Naive thymus-derived CD4-positive, alpha-beta T cell (primary cell): ENCODE results near the gene AVPR1A. TPM values are rescaled to one million over a fixed set of nuclear protein-coding genes. Genes with fewer than 3 reads are reported as not detected.

Experiments used
- ATAC-seq: fragments of 150-1000 bp; cut with Tn5 transposase; 2 replicates; pipeline ENCODE4 v1.10.0; 2021; ENCODE audit warnings: mild to moderate bottlenecking, moderate library complexity
- CTCF ChIA-PET: fragments of 350-600 bp; sonication (Branson Sonifier 250); formaldehyde crosslinking; loops from one replicate; lab custom pipeline; 2021; ENCODE audit warnings: antibody characterized with exemption; lab: Charles Lee
- POLR2A ChIA-PET: fragments of 350-600 bp; sonication (Branson Sonifier 250); formaldehyde crosslinking; loops from one replicate; lab custom pipeline; 2021; ENCODE audit warnings: antibody characterized with exemption, inconsistent platforms; lab: Charles Lee
- DNase-seq, 9 donors: peaks; one replicate each; pipeline versions ENCODE4 v3.0.0 to v3.0.0-alpha.2; 2020 to 2022; ENCODE audit warnings: mixed read lengths in 1 of 9
- H3K27ac ChIP-seq: one replicate; pipeline ENCODE4 v1.7.0; 2013; ENCODE audit warnings: mild to moderate bottlenecking, low read depth, low read length, moderate library complexity
- H3K27me3 ChIP-seq, 2 donors: one replicate each; pipeline ENCODE4 v1.7.0; 2013; ENCODE audit warnings: low read length in 2 of 2, mild to moderate bottlenecking in 2 of 2, moderate library complexity in 2 of 2; ENCODE audit not compliant: control insufficient read depth in 2 of 2, insufficient read depth in 2 of 2
- H3K36me3 ChIP-seq, 3 experiments: 1 replicate in 2 of 3; 2 replicates in 1 of 3; pipeline ENCODE4 v1.7.0; 2013; ENCODE audit warnings: low read length in 3 of 3, mild to moderate bottlenecking in 3 of 3, moderate library complexity in 1 of 3; ENCODE audit not compliant: insufficient read depth in 3 of 3, control insufficient read depth in 2 of 3
- H3K4me1 ChIP-seq, 2 donors: one replicate each; pipeline ENCODE4 v1.7.0; 2013; ENCODE audit warnings: low read length in 2 of 2, mild to moderate bottlenecking in 2 of 2, moderate library complexity in 1 of 2; ENCODE audit not compliant: control insufficient read depth in 2 of 2, insufficient read depth in 2 of 2
- H3K4me3 ChIP-seq: 2 replicates; pipeline ENCODE4 v1.7.0; 2013; ENCODE audit warnings: mild to moderate bottlenecking, low read length
- H3K9me3 ChIP-seq, 3 experiments: 1 replicate in 2 of 3; 2 replicates in 1 of 3; pipeline ENCODE4 v1.7.0; 2013; ENCODE audit warnings: low read length in 3 of 3; ENCODE audit not compliant: control insufficient read depth in 2 of 3
- H3K27ac Mint-ChIP-seq, 9 donors: one replicate each; pipeline ENCODE4 v1.8.0; 2020 to 2022; ENCODE audit warnings: mixed read lengths in 9 of 9, mild to moderate bottlenecking in 8 of 9, moderate library complexity in 5 of 9, inconsistent platforms in 2 of 9
- H3K27me3 Mint-ChIP-seq, 5 donors: one replicate each; pipeline ENCODE4 v1.8.0; 2021 to 2022; ENCODE audit warnings: mixed read lengths in 5 of 5, mild to moderate bottlenecking in 1 of 5
- H3K36me3 Mint-ChIP-seq, 5 donors: one replicate each; pipeline ENCODE4 v1.8.0; 2020 to 2022; ENCODE audit warnings: mixed read lengths in 5 of 5, mild to moderate bottlenecking in 3 of 5, inconsistent platforms in 1 of 5
- H3K4me1 Mint-ChIP-seq, 7 donors: one replicate each; pipeline ENCODE4 v1.8.0; 2020 to 2022; ENCODE audit warnings: mixed read lengths in 7 of 7, mild to moderate bottlenecking in 3 of 7, inconsistent platforms in 1 of 7
- H3K4me3 Mint-ChIP-seq, 10 donors: one replicate each; pipeline ENCODE4 v1.8.0; 2020 to 2022; ENCODE audit warnings: mild to moderate bottlenecking in 10 of 10, mixed read lengths in 10 of 10, moderate library complexity in 6 of 10, inconsistent platforms in 2 of 10
- H3K9me3 Mint-ChIP-seq, 11 donors: one replicate each; pipeline ENCODE4 v1.8.0; 2020 to 2022; ENCODE audit warnings: mixed read lengths in 11 of 11, mild to moderate bottlenecking in 4 of 11, inconsistent platforms in 1 of 11, moderate library complexity in 1 of 11
- intact Hi-C, 2 donors: fragments of 100-400 bp; cut with micrococcal nuclease; formaldehyde crosslinking; loops; one replicate each; pipeline ENCODE4 v1.15.1; 2023
- polyA plus RNA-seq, 2 donors: library from polyadenylated mRNA; unstranded; fragments of 300-500 nt; fragmentation: Illumina TruSeq; gene quantifications; one replicate each; pipeline ENCODE4 v1.2.3, GENCODE V29; 2021
- total RNA-seq, 6 experiments: library from RNA in 5 of 6; stranded (reverse) in 5 of 6; gene quantifications; 1 replicate in 5 of 6; 2 replicates in 1 of 6; pipeline ENCODE4 v1.2.3 and lab custom pipeline; 2021 to 2026

Gene AVPR1A
- total and polyA plus RNA-seq, 7 experiments from 2014 or later: 0.05 TPM; not detected in 6

GRCh38 chr12:63101920-63102319 is 49.1 kb downstream of the AVPR1A start:
- H3K4me3 ChIP-seq: no peak overlapping the region
- H3K4me1 Mint-ChIP-seq: no peaks in the 10 kb centered on the region
- no peaks in the 10 kb centered on the region for H3K36me3 Mint-ChIP-seq
- CTCF ChIA-PET: no interaction called here
- no peak overlapping the region for H3K4me3 Mint-ChIP-seq
- ATAC-seq: no peak
- H3K9me3 ChIP-seq: no peaks in the 10 kb centered on the region
- H3K4me1 ChIP-seq: no peaks in the 10 kb centered on the region
- no peaks in the 10 kb centered on the region for H3K27me3 ChIP-seq
- intact Hi-C loops: loop anchor here (2.0 to 10.0 kb wide), 3 partner anchors 563 to 1290 kb away; partner anchors contain the start of genes C12orf56 (in 1 of the 2) and DPY19L2 (in 1 of the 2)
- no peak overlapping the region for H3K27ac ChIP-seq
- no peak for DNase-seq
- POLR2A ChIA-PET: no interaction called here
- H3K9me3 Mint-ChIP-seq: no peaks in the 10 kb centered on the region
- no peak overlapping the region for H3K27ac Mint-ChIP-seq
- peaks cover 0 to 14% (median 5%) of the 10 kb centered on the region in 5 donors for H3K27me3 Mint-ChIP-seq
- H3K36me3 ChIP-seq: no peaks in the 10 kb centered on the region

- Histone ChIP-seq H3K36me3 (no peaks in the 10 kb centered on the region), H3K27ac (no peak overlapping the region), H3K9me3 (no peaks in the 10 kb centered on the region), H3K27me3 (no peaks in the 10 kb centered on the region), H3K4me1 (no peaks in the 10 kb centered on the region), H3K4me3 (no peak overlapping the region)
- Mint-ChIP-seq H3K9me3 (no peaks in the 10 kb centered on the region), H3K4me1 (no peaks in the 10 kb centered on the region), H3K4me3 (no peak overlapping the region), H3K27ac (no peak overlapping the region), H3K27me3 (peaks cover 0 to 14% (median 9%) of the 10 kb centered on the region in 5 donors), H3K36me3 (no peaks in the 10 kb centered on the region)
- ATAC-seq (no peak), DNase-seq (no peak)
- ChIA-PET POLR2A (no interaction called here), CTCF (no interaction called here)
- intact Hi-C loops: no loop called here
Measured at GRCh38 chr12:63098851-63099250, 52.1 kb downstream of the AVPR1A start.

- DNase-seq (no peak), ATAC-seq (no peak)
- Mint-ChIP-seq H3K27me3 (peaks cover 1 to 23% (median 14%) of the 10 kb centered on the region in 5 donors), H3K9me3 (no peaks in the 10 kb centered on the region), H3K4me1 (no peaks in the 10 kb centered on the region), H3K27ac (no peak overlapping the region), H3K4me3 (no peak overlapping the region), H3K36me3 (no peaks in the 10 kb centered on the region)
- POLR2A ChIA-PET: no interaction called here
- no peak overlapping the region for H3K27ac ChIP-seq
- H3K27me3 ChIP-seq: no peaks in the 10 kb centered on the region
- no peaks in the 10 kb centered on the region for H3K36me3 ChIP-seq
- no peaks in the 10 kb centered on the region for H3K9me3 ChIP-seq
- CTCF ChIA-PET: no interaction called here
- no peak overlapping the region for H3K4me3 ChIP-seq
- H3K4me1 ChIP-seq: no peaks in the 10 kb centered on the region
- intact Hi-C loops: no loop called here
Measured at GRCh38 chr12:63095369-63095980, 55.5 kb downstream of the AVPR1A start.

GRCh38 chr12:63093711-63094110 is 57.3 kb downstream of the AVPR1A start:
- H3K27ac ChIP-seq: no peak overlapping the region
- Mint-ChIP-seq H3K27me3 (peaks cover 5 to 20% (median 16%) of the 10 kb centered on the region in 5 donors), H3K36me3 (no peaks in the 10 kb centered on the region), H3K4me3 (no peak overlapping the region), H3K4me1 (no peaks in the 10 kb centered on the region), H3K9me3 (peaks cover 0 to 4% (median 0%) of the 10 kb centered on the region in 11 donors), H3K27ac (no peak overlapping the region)
- ChIA-PET POLR2A (no interaction called here), CTCF (no interaction called here)
- H3K4me3 ChIP-seq: no peak overlapping the region
- H3K36me3 ChIP-seq: no peaks in the 10 kb centered on the region
- intact Hi-C loops: no loop called here
- no peaks in the 10 kb centered on the region for H3K9me3 ChIP-seq
- H3K4me1 ChIP-seq: no peaks in the 10 kb centered on the region
- no peak for DNase-seq
- H3K27me3 ChIP-seq: no peaks in the 10 kb centered on the region
- ATAC-seq: no peak

- Mint-ChIP-seq H3K27ac (no peak overlapping the region), H3K27me3 (peaks cover 5 to 22% (median 16%) of the 10 kb centered on the region in 5 donors), H3K4me1 (no peaks in the 10 kb centered on the region)
Measured at GRCh38 chr12:63093084-63093483, 57.9 kb downstream of the AVPR1A start.

More at GRCh38 chr12:63093084-63093483, 57.9 kb downstream of the AVPR1A start:
- Mint-ChIP-seq H3K4me3 (no peak overlapping the region), H3K9me3 (peaks cover 0 to 4% (median 0%) of the 10 kb centered on the region in 11 donors), H3K36me3 (no peaks in the 10 kb centered on the region)
- Histone ChIP-seq H3K36me3 (no peaks in the 10 kb centered on the region), H3K4me3 (no peak overlapping the region), H3K27ac (no peak overlapping the region), H3K9me3 (no peaks in the 10 kb centered on the region), H3K27me3 (no peaks in the 10 kb centered on the region), H3K4me1 (no peaks in the 10 kb centered on the region)
- ChIA-PET CTCF (no interaction called here), POLR2A (no interaction called here)
- ATAC-seq (no peak), DNase-seq (no peak)
- intact Hi-C loops: no loop called here

Other genes starting within 250 kb of the AVPR1A start
- gene PPM1H, start 216.1 kb downstream of the AVPR1A start, total RNA-seq: 1 to 10 TPM in 1 of 5 experiments, under 1 TPM in 2, not detected in 2; 0.08 to 2.1 (median 0.34) TPM
- not detected for gene PPM1H, start 216.1 kb downstream of the AVPR1A start, polyA plus RNA-seq